ENCODE results near the gene FAM174C.

FAM174C gene

DNA sequence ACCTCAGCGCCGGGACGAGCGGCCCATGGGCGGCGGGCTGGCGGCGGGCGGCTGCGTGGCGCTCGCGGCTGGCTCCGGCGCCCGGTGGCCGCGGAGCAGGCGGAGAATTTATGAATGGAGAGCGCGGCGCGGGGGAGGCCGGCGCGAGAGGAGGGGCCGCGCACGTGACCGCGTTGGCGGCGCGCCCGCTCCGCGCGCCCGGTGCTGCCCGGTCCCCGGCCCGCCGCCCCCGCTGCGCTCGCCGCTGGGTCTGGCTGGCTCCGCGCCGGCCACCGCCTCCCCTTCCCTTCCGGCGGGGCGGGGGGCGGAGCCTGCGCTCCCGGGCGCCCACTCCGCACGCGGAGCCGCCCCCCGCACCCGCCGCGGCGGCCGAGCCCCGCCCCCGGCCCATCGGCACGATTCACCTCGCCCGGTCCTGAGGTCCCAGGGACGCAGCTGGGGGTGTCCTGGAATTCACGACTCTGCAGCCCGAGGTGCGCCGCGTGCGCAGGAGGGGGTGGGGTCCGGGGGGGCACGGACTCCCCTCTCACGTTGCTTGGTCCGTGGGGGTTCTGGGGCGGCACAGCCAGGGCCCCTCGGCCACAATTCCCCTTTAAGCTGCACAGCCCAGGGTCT, 37.5 kb upstream of the FAM174C start, which contains the start of gene CBARP:
Gene CBARP (minus strand): TSS at position 252 of the 615 bp plus-strand sequence. CDS start 1,905 bp downstream, outside the sequence.
- peaks cover 0 to 34% (median 2%) of the 10 kb centered on the region in 5 experiments for H3K27me3 ChIP-seq (replicated peaks in 2 of 5; ENCODE audit: control insufficient read depth in 4 of 5, insufficient read depth in 5 of 5, low read length in 4 of 5)
- H3K4me1 ChIP-seq (ENCODE audit: control extremely low read depth in 1 of 4, control insufficient read depth in 4 of 4, insufficient read depth in 4 of 4, low read length in 3 of 4) = peaks cover 0 to 48% (median 46%) of the 10 kb centered on the region in 4 experiments
- no peak within 1 kb of the TSS for H3K27ac ChIP-seq (ENCODE audit: insufficient read depth in 1 of 2, low read depth in 1 of 2, low read length in 2 of 2, poor library complexity in 1 of 2, severe bottlenecking in 2 of 2)
- H3K4me3 ChIP-seq (ENCODE audit: control insufficient read depth in 1 of 7, extremely low read depth in 1 of 7, insufficient read depth in 4 of 7, low read depth in 2 of 7, low read length in 6 of 7) = peak within 1 kb of the TSS; percentile 4 to 70 (median 61)
- POLR2A ChIA-PET = interaction anchor here (1.1 kb wide), 1 partner anchor 125 kb away, joined by 3 read pairs; no protein-coding TSS in a partner anchor
- H3K9me3 ChIP-seq (ENCODE audit: control extremely low read depth in 1 of 5, control insufficient read depth in 4 of 5, insufficient read depth in 2 of 5, low read depth in 1 of 5, low read length in 4 of 5) = no peaks in the 10 kb centered on the region
- H3K36me3 ChIP-seq (ENCODE audit: control insufficient read depth in 4 of 4, insufficient read depth in 4 of 4, low read length in 3 of 4) = no peaks in the 10 kb centered on the region
- under 1% methylated on average over 53 of the region's 87 CpGs for WGBS (ENCODE audit: insufficient coverage)
- DNase-seq = no peak
- CTCF ChIA-PET = interaction anchor here (0.6 to 2.1 kb wide), 4 partner anchors 16 to 177 kb away, joined by 3 to 10 read pairs (median 6); no protein-coding TSS in a partner anchor

GRCh38 chr19:1238369-1239303, 36.7 kb upstream of the FAM174C start:
- ChIA-PET POLR2A (interaction anchor here (1.1 kb wide), 1 partner anchor 125 kb away, joined by 3 read pairs; no protein-coding TSS in a partner anchor), CTCF (interaction anchor here (0.6 to 3.1 kb wide), 7 partner anchors 11 to 177 kb away, joined by 3 to 11 read pairs (median 5); no protein-coding TSS in a partner anchor)
- 68% methylated on average over 30 of the region's 34 CpGs for WGBS (ENCODE audit: insufficient coverage)
- Histone ChIP-seq H3K27me3 (replicated peaks in 2 of 5; ENCODE audit: control insufficient read depth in 4 of 5, insufficient read depth in 5 of 5, low read length in 4 of 5) (peaks cover 0 to 34% (median 2%) of the 10 kb centered on the region in 5 experiments), H3K4me1 (ENCODE audit: control extremely low read depth in 1 of 4, control insufficient read depth in 4 of 4, insufficient read depth in 4 of 4, low read length in 3 of 4) (peaks cover 0 to 53% (median 49%) of the 10 kb centered on the region in 4 experiments), H3K27ac (ENCODE audit: insufficient read depth in 1 of 2, low read depth in 1 of 2, low read length in 2 of 2, poor library complexity in 1 of 2, severe bottlenecking in 2 of 2) (no peak overlapping the region), H3K9me3 (ENCODE audit: control extremely low read depth in 1 of 5, control insufficient read depth in 4 of 5, insufficient read depth in 2 of 5, low read depth in 1 of 5, low read length in 4 of 5) (no peaks in the 10 kb centered on the region), H3K4me3 (ENCODE audit: control insufficient read depth in 1 of 7, extremely low read depth in 1 of 7, insufficient read depth in 4 of 7, low read depth in 2 of 7, low read length in 6 of 7) (peak overlapping the region in 6 of 7 experiments; percentile 1 to 70 (median 56)), H3K36me3 (ENCODE audit: control insufficient read depth in 4 of 4, insufficient read depth in 4 of 4, low read length in 3 of 4) (peaks cover 0 to 2% (median 0%) of the 10 kb centered on the region in 4 experiments)
- no peak for DNase-seq

DNA sequence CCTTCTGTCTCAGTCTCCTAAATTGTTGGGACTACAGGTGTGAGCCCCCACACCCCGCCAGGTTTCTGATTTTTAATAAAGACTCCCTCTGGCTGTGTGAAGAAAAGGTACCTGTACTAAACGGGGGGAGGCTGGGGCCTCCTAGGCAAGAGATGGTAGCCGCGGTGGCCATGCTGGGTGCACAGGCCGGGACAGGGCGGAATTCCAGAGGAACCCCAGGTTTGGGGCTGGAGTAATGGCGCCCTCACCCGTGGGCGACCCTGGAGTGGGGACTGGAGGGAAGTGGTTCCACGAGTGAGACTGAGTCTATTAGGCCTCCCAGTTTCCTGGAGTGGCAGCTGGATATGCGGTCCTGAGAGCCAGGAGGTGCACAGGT, 35.9 kb upstream of the FAM174C start:
- ChIA-PET POLR2A (no interaction called here), CTCF (interaction anchor here (1.0 to 3.1 kb wide), 4 partner anchors 12 to 126 kb away, joined by 3 to 11 read pairs (median 8); no protein-coding TSS in a partner anchor)
- Histone ChIP-seq H3K27me3 (replicated peaks in 2 of 5; ENCODE audit: control insufficient read depth in 4 of 5, insufficient read depth in 5 of 5, low read length in 4 of 5) (peaks cover 0 to 34% (median 2%) of the 10 kb centered on the region in 5 experiments), H3K36me3 (ENCODE audit: control insufficient read depth in 4 of 4, insufficient read depth in 4 of 4, low read length in 3 of 4) (peaks cover 0 to 8% (median 0%) of the 10 kb centered on the region in 4 experiments), H3K9me3 (ENCODE audit: control extremely low read depth in 1 of 5, control insufficient read depth in 4 of 5, insufficient read depth in 2 of 5, low read depth in 1 of 5, low read length in 4 of 5) (no peaks in the 10 kb centered on the region), H3K4me3 (ENCODE audit: control insufficient read depth in 1 of 7, extremely low read depth in 1 of 7, insufficient read depth in 4 of 7, low read depth in 2 of 7, low read length in 6 of 7) (peak overlapping the region in 1 of 7 experiments; percentile 79), H3K4me1 (ENCODE audit: control extremely low read depth in 1 of 4, control insufficient read depth in 4 of 4, insufficient read depth in 4 of 4, low read length in 3 of 4) (peaks cover 0 to 60% (median 54%) of the 10 kb centered on the region in 4 experiments), H3K27ac (ENCODE audit: insufficient read depth in 1 of 2, low read depth in 1 of 2, low read length in 2 of 2, poor library complexity in 1 of 2, severe bottlenecking in 2 of 2) (no peak overlapping the region)
- DNase-seq = no peak
- WGBS (ENCODE audit: insufficient coverage) = 74% methylated on average over 11 of the region's 11 CpGs

GRCh38 chr19:1239796-1240737, 35.3 kb upstream of the FAM174C start:
- Histone ChIP-seq H3K4me3 (ENCODE audit: control insufficient read depth in 1 of 7, extremely low read depth in 1 of 7, insufficient read depth in 4 of 7, low read depth in 2 of 7, low read length in 6 of 7) (peak overlapping the region in 5 of 7 experiments; percentile 10 to 84 (median 58)), H3K36me3 (ENCODE audit: control insufficient read depth in 4 of 4, insufficient read depth in 4 of 4, low read length in 3 of 4) (peaks cover 0 to 14% (median 0%) of the 10 kb centered on the region in 4 experiments), H3K4me1 (ENCODE audit: control extremely low read depth in 1 of 4, control insufficient read depth in 4 of 4, insufficient read depth in 4 of 4, low read length in 3 of 4) (peaks cover 0 to 67% (median 61%) of the 10 kb centered on the region in 4 experiments), H3K27ac (ENCODE audit: insufficient read depth in 1 of 2, low read depth in 1 of 2, low read length in 2 of 2, poor library complexity in 1 of 2, severe bottlenecking in 2 of 2) (no peak overlapping the region), H3K27me3 (replicated peaks in 2 of 5; ENCODE audit: control insufficient read depth in 4 of 5, insufficient read depth in 5 of 5, low read length in 4 of 5) (peaks cover 0 to 34% (median 2%) of the 10 kb centered on the region in 5 experiments), H3K9me3 (ENCODE audit: control extremely low read depth in 1 of 5, control insufficient read depth in 4 of 5, insufficient read depth in 2 of 5, low read depth in 1 of 5, low read length in 4 of 5) (no peaks in the 10 kb centered on the region)
- DNase-seq = peak; percentile 92 to 95 (median 94)
- WGBS (ENCODE audit: insufficient coverage) = 16% methylated on average over 71 of the region's 84 CpGs
- ChIA-PET POLR2A (interaction anchor here (0.6 to 1.6 kb wide), 2 partner anchors 17 to 25 kb away, joined by 3 to 5 read pairs; no protein-coding TSS in a partner anchor), CTCF (interaction anchor here (1.0 to 3.1 kb wide), 10 partner anchors 13 to 212 kb away, joined by 3 to 12 read pairs (median 6); no protein-coding TSS in a partner anchor)

DNA sequence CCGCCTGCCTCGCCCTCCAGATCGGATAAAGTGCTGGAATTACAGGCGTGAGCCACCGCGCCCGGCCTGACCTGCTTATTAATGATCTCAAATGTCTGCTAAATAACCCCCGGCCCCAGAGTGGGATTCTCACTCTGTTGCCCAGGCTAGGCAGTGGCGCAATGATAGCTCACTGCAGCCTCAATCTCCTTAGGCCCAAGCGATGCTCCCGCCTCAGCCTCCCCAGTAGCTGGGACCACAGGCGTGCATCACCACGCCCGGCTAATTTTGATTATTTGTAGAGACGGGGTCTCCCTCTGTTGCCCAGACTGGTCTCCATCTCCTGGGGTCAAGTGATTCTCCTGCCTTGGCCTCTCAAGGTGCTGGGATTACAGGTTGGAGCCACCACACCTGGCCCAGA, 34.4 kb upstream of the FAM174C start:
- WGBS (ENCODE audit: insufficient coverage) = 76% methylated on average over 15 of the region's 15 CpGs

More for the DNA sequence above, 34.4 kb upstream of the FAM174C start:
- Histone ChIP-seq H3K27me3 (replicated peaks in 2 of 5; ENCODE audit: control insufficient read depth in 4 of 5, insufficient read depth in 5 of 5, low read length in 4 of 5) (peaks cover 0 to 25% (median 2%) of the 10 kb centered on the region in 5 experiments), H3K27ac (ENCODE audit: insufficient read depth in 1 of 2, low read depth in 1 of 2, low read length in 2 of 2, poor library complexity in 1 of 2, severe bottlenecking in 2 of 2) (peak overlapping the region in 1 of 2 experiments; percentile 34), H3K36me3 (ENCODE audit: control insufficient read depth in 4 of 4, insufficient read depth in 4 of 4, low read length in 3 of 4) (peaks cover 0 to 19% (median 0%) of the 10 kb centered on the region in 4 experiments), H3K4me1 (ENCODE audit: control extremely low read depth in 1 of 4, control insufficient read depth in 4 of 4, insufficient read depth in 4 of 4, low read length in 3 of 4) (peaks cover 0 to 73% (median 66%) of the 10 kb centered on the region in 4 experiments), H3K9me3 (ENCODE audit: control extremely low read depth in 1 of 5, control insufficient read depth in 4 of 5, insufficient read depth in 2 of 5, low read depth in 1 of 5, low read length in 4 of 5) (no peaks in the 10 kb centered on the region), H3K4me3 (ENCODE audit: control insufficient read depth in 1 of 7, extremely low read depth in 1 of 7, insufficient read depth in 4 of 7, low read depth in 2 of 7, low read length in 6 of 7) (peak overlapping the region in 5 of 7 experiments; percentile 71 to 92 (median 79))
- no peak for DNase-seq
- ChIA-PET CTCF (interaction anchor here (0.7 to 3.1 kb wide), 10 partner anchors 19 to 213 kb away, joined by 3 to 12 read pairs (median 5); no protein-coding TSS in a partner anchor), POLR2A (interaction anchor here (0.9 to 1.6 kb wide), 2 partner anchors 18 to 28 kb away, joined by 3 to 4 read pairs; partner anchors contain the start of gene CIRBP)
